ENCODE measurements around the gene TMEM235.

TMEM235 gene

GRCh38 chr17:78263063-78263735 is 31.8 kb downstream of the TMEM235 start:
- ChIA-PET CTCF (interaction anchor here (0.6 to 3.8 kb wide), 5 partner anchors 7 to 35 kb away, joined by 3 to 25 read pairs (median 3); no protein-coding TSS in a partner anchor), POLR2A (no interaction called here)
- no peak overlapping the region for H3K4me3 ChIP-seq (ENCODE audit: low read depth, low read length)
- no peak for TF ChIP-seq CTCF (IDR thresholded peaks at IDR 0.05; ENCODE audit: insufficient read depth, low read length, missing control alignments)
- DNase-seq (ENCODE audit: low read depth, low spot score), result no peak

GRCh38 chr17:78263736-78264340 is 32.4 kb downstream of the TMEM235 start:
- CTCF ChIA-PET, result interaction anchor here (0.6 to 3.8 kb wide), 3 partner anchors 8 to 34 kb away, joined by 3 to 25 read pairs (median 5); no protein-coding TSS in a partner anchor
- DNase-seq (ENCODE audit: low read depth, low spot score), result no peak
- no peak overlapping the region for H3K4me3 ChIP-seq (ENCODE audit: low read depth, low read length)
- TF ChIP-seq CTCF (IDR thresholded peaks at IDR 0.05; ENCODE audit: insufficient read depth, low read length, missing control alignments), result no peak
- POLR2A ChIA-PET, result no interaction called here

GRCh38 chr17:78264590-78264989 is 33.2 kb downstream of the TMEM235 start:
- POLR2A ChIA-PET, result no interaction called here
- TF ChIP-seq CTCF (IDR thresholded peaks at IDR 0.05; ENCODE audit: insufficient read depth, low read length, missing control alignments), result no peak
- no peak for DNase-seq (ENCODE audit: low read depth, low spot score)
- CTCF ChIA-PET, result interaction anchor here (1.9 to 3.8 kb wide), 2 partner anchors 9 to 15 kb away, joined by 5 to 25 read pairs; no protein-coding TSS in a partner anchor
- H3K4me3 ChIP-seq (ENCODE audit: low read depth, low read length), result no peak overlapping the region

GRCh38 chr17:78265121-78265520 is 33.7 kb downstream of the TMEM235 start:
- ChIA-PET POLR2A (no interaction called here), CTCF (interaction anchor here (1.9 to 3.8 kb wide), 2 partner anchors 9 to 15 kb away, joined by 5 to 25 read pairs; no protein-coding TSS in a partner anchor)
- no peak overlapping the region for H3K4me3 ChIP-seq (ENCODE audit: low read depth, low read length)
- no peak for DNase-seq (ENCODE audit: low read depth, low spot score)
- TF ChIP-seq CTCF (IDR thresholded peaks at IDR 0.05; ENCODE audit: insufficient read depth, low read length, missing control alignments), result no peak

GRCh38 chr17:78266231-78266631 is 34.8 kb downstream of the TMEM235 start:
- no peak for TF ChIP-seq CTCF (IDR thresholded peaks at IDR 0.05; ENCODE audit: insufficient read depth, low read length, missing control alignments)
- CTCF ChIA-PET, result interaction anchor here (1.0 kb wide), 1 partner anchor 156 kb away, joined by 3 read pairs; no protein-coding TSS in a partner anchor
- POLR2A ChIA-PET, result no interaction called here
- H3K4me3 ChIP-seq (ENCODE audit: low read depth, low read length), result no peak overlapping the region
- no peak for DNase-seq (ENCODE audit: low read depth, low spot score)

- H3K4me3 ChIP-seq (ENCODE audit: low read depth, low read length), result no peak overlapping the region
- CTCF ChIA-PET, result interaction anchor here (1.0 kb wide), 1 partner anchor 155 kb away, joined by 3 read pairs; no protein-coding TSS in a partner anchor
- TF ChIP-seq CTCF (IDR thresholded peaks at IDR 0.05; ENCODE audit: insufficient read depth, low read length, missing control alignments), result no peak
- POLR2A ChIA-PET, result no interaction called here
- DNase-seq (ENCODE audit: low read depth, low spot score), result no peak
Observed at GRCh38 chr17:78266771-78267170, 35.3 kb downstream of the TMEM235 start.

Data from AG04449 (cell line).